ENCODE data around the gene LGALS14.
"Not testable (repeated sequence)": the region's sequence is repeated elsewhere in the genome, so short reads cannot be mapped to it uniquely, and the experiment has no call there.

LGALS14 gene

DNA sequence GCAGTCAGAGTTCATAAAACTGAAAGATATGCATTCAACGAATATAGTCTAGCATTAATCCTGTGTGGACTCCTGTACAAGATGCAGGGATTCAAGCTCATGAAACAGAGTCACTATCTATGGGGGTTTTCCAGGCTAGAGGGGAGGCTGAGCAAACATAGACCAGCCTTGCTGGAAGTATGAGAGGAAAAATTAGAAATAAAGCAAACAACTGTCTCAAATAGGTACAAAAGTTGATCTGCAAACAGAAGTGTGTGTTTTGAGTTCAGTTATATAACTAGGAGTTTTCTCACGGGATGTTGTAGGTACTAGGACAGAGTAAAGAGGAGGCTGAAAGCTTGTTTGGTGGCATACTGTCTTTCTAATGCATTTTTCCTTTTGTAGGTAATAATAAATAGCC is 8.5 kb upstream of the LGALS14 start:
- no peak for DNase-seq (ENCODE audit: low read depth)

DNA sequence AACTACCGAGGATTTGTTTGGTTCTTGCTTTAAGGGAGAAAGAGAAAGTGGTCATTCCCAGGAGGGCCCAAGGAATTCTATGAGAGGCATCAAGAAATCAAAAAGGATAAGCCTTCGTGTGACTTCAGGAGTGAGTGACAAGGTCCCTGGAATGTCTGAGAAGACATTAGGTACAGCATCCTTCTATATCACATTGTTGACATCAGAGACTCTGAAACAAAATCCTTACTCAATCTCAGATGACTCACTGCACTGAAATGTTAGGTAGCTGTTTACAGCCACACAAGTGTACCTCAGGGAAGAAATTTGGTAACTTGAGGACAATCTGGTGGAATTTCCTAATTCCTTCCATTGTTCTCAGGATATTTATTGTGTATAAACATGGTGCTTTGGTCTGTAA is 7.9 kb upstream of the LGALS14 start:
- DNase-seq (ENCODE audit: low read depth), result no peak

DNA sequence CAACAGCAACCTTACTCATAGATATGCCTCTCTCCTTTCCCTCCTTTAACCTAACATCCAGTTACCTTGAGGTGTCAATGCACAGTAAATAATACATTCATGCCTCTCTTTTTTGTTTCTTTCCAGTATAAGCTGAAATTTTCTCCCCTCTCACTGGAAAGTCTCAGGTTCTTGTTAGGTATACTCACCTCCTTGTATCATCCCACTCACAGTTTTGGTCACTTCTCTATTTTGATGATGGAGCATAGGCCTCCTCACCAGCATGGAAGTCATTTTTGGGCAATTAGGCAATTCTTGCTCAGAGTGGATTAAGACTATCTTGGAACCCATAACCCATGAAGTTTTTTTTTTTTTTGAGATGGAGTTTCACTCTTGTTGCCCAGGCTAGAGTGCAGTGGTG is 5.7 kb upstream of the LGALS14 start:
- DNase-seq (ENCODE audit: low read depth), result no peak

DNA sequence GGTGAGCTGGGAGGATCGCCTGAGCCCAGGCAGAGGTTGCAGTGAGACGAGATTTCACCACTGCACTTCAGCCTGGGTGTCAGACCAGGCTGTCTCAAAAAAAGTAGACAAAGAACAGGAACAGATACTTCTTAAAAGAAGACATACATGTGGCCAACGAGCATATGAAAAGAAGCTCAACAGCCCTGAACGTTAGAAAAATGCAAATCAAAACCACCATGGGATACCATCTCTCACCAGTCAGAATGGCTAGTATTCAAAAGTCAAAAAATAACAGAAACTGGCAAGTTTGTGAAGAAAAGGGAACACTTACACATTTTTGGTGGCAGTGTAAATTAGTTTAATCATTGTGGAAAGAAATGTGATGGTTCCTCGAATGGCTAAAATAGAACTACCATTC is 3.0 kb upstream of the LGALS14 start:
- no peak for DNase-seq (ENCODE audit: low read depth)

DNA sequence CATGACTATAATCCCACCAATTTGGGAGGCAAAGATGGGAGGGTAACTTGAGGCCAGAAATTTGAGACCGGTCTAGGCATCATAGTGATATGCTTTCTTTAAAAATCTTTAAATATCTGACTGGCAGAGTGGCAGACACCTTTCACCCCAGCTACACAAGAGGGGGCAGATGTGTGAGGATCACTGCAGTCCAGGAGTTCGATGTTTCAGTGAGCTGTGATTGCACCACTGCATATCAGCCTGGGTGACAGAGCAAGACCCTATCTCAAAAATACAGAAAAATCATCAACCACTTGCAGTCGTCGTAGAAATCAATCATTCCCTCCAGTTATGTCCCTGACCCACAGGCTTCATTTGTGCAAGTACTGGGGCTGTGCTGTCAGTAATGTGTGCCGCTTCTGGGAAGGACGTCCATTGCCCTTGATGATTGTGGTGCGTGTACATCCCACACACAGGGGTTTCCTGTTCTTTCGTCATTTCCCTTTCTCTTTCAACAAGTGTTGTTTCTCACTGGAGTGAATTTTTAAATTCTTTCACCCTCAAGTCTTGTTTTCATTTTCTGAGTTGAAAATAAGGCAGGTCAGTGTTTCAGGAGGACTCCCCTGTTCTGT is 1.4 kb downstream of the LGALS14 start:
- no peak for DNase-seq (ENCODE audit: low read depth)

DNA sequence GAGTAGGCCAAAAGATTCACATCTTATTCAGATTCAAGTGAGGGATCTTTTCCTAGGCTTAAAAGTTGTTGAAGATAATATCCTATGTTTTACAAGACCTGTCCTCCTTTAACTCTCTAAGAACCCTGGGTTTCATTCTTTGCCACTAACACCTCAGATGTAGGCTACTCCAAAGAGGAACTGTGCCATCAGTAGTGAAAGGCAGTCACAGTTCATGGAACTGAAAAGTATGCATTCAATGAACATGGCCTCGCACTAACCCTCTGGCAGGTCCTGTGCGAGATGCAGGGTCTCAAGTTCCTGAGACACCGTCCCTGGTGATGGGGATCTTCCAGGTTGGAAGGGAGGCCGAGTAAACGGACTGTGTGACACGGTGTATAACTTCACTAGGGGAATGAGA is 4.3 kb downstream of the LGALS14 start:
- no peak for DNase-seq (ENCODE audit: low read depth)

DNA sequence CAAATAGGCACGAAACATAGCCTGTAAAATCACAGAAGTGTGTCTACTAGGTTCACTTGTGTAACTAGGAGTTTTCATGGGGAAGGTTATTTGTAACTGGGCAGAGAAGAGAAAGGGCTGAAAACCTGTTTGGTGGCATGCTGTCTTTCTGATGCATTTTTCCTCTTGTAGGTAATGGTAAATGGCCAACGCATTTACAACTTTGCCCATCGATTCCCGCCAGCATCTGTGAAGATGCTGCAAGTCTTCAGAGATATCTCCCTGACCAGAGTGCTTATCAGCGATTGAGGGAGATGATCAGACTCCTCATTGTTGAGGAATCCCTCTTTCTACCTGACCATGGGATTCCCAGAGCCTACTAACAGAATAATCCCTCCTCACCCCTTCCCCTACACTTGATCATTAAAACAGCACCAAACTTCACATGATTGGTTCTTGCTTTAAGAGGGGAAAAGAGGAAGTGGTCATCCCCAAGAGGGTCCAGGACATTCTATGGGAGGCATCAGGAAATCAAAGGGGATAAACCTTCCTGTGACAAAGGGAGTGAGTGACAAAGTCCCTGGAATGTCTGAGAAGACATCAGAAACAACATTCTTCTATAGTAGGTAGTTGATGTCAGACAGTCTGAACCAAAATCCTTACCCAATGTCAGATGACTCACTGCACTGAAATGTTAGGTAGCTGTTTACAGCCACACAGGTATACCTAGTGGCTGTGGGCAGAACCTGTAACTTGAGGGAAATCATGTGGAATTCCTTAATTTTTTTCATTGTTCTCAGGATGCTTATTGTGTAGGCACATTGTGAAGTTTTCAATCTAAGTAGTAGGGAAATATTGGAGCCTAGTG is 5.0 kb downstream of the LGALS14 start:
- no peak for DNase-seq (ENCODE audit: low read depth)

DNA sequence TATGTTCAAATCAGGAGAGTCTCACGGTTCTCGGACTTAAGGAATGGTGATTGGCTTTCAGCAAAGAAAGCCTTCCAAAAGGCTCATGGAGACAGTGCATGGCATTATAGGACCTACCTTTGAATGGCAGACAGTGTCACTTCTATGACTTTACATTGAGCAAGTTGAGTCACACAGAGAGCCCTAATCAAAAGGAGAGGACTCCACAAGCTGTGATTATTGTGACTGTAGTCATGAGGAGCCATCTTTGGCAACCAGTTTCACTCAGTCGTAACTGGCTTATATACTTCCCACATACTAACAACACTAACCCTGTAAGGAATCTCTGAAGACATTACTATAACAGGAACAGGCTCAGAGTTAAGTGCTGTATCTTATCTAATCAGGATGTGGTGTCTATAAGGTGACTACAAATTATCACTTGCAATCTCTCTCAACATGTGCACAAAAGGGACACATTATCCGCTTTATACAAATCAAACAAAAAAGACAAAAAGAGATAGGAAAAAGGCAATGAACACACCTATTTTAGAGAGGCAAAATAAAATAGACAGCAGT is 6.1 kb downstream of the LGALS14 start:
- no peak for DNase-seq (ENCODE audit: low read depth)

DNA sequence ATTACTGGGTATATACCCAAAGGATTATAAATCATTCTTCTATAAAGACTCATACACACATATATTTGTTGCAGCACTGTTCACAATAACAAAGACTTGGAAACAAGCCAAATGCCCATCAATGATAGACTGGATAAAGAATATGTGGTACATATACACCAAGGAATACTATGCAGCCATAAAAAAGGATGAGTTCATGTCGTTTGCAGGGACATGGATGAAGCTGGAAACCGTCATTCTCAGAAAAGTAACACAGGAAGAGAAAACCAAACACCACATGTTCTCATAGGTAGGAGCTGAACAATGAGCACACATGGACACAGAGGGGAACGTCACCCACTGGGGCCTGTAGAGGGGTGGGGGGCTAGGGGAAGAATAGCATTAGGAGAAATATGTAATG is 15.9 kb downstream of the LGALS14 start:
- DNase-seq (ENCODE audit: low read depth), result not testable (repeated sequence)

DNA sequence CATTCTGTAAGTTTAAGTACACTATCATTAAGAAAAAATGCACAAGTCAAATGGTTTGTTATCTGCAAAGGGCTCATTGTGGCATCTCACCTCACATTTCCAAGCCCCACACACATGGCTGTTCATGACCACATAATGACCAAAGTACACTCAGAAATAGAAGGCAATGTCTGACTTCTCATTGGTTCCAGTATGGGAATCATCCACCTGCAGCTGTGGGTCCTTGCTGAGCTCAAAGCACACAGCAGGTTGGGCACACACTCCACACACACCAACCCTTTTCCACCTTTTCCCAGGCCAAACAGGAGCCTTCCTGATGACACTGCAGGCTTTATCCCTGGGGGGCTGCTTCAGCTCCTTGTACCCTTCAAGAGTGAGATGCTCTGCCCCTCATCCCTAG is 21.7 kb downstream of the LGALS14 start:
- DNase-seq (ENCODE audit: low read depth), result no peak

DNA sequence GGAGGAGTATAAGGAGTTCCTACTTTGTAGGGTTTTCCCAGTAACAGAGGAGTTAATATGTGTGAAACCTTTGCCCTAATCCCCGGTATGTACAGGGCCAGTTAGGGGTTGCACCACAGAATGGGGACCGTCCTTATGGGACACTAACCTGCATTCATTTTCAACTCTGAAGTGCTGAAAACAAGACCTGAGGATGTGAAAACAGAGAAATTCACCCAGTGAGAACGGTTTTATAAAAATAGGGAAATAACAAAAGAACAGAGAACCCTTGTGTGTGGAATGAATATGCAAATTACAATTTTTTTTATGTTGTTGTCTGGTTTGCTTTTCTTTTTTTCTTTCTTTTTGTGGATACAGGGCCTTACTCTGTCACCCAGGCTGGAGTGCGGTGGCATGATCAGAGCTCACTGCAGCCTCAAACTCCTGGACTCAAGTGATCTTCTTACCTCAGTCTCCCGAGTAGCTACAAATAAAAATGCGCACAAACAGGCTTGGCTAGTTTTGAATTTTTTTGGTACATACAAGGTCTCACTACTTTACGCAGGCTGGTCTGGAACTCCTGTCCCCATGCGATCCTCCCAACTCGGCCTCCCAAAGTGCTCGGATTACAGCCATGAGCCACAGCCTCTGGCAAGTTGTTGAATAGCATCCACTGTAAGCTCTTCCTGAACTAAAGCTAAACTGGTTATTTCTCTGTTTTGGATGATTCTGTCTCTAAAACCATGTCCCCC is 23.0 kb downstream of the LGALS14 start:
- DNase-seq (ENCODE audit: low read depth), result no peak

DNA sequence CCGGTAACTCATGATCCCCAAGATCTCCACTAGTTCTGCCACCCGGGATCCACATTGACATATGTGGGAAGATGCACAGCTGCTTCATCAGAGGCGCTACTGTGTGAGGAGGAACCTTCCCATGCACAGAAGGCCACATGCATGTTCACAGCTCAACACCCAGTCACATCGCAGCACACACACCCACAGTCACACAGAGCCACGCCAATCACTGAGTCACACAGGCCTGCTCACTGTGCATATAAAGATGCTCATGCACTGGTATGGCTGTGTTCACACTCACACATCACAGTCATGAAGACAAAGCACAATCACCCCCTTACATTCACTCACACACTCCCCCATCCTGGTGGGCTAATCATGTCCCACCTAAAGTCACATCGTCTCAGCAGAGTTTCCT is 23.8 kb downstream of the LGALS14 start:
- DNase-seq (ENCODE audit: low read depth), result no peak

DNA sequence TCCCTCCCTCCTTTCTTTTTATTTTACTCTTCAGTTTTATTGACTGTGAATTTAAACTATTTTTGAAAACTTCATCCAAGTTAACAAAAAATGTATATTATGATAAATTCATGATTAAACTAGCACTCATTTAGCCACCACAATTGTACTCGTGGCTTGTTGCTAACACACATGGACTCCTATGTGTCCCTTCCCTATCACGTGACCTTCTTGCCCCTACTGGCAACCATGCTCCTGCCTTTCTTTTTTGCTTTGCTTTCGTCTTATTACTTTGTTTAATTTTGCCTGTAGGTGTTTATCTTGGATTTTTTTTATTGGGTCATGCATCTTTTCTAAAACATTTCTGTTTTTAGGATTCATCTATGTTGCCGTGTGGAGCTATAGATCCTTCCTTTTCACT is 25.3 kb downstream of the LGALS14 start:
- no peak for DNase-seq (ENCODE audit: low read depth)

DNA sequence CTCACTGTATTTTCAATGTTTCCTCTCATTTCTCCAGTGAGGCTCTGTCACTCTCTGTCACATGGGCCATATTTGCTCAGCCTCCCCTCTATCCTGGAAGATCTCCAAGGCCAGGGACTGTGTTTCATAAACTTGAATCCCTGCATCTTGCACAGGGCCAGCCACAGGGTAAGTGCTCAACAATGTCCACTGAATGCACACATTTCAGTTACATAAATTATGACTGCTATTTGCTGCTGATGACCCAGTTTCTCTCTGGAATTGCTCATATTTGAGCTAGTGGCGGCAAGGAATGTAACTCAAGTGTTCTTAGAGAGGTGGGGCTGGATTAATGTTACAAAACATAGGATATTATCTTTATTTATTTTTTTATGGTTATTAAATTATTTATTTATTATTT is 27.4 kb downstream of the LGALS14 start:
- no peak for DNase-seq (ENCODE audit: low read depth)

DNA sequence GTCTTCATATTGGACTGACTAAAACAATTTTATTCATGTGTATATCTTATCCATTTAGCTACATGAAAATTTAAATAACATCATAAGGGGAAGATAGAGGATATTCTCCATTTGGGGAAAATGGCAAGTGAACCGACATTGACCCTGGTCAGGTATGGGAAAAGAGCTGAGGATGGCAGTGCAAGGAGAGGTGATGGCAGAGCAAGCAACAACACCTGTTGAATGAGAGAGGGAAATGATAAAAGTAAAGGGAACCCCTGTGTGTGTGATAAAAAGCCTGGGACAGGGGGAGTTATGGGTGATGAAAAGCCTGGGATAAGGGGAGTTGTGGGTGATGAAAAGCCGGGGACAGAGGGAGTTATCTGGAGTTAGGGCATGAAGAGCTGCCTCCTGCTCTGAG is 29.6 kb downstream of the LGALS14 start:
- DNase-seq (ENCODE audit: low read depth), result no peak

DNA sequence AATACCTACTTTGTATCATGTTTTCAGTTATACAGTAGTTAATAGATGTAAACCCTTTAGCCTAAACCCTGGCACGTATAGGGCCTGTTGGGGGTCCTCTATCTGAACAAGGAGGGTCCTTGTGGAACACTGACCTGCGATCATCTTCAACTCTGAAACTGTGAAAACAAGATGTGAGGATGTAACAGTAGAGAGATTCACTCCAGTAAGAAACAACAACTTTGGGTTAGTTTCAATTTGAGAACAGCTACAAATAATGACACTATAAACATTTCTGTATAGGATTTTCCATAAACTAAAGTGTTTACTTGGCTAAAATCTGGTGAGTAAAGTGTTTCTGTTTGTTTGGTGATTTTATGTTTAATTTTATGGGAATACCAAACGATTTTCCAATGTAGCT is 31.4 kb downstream of the LGALS14 start:
- no peak for DNase-seq (ENCODE audit: low read depth)

DNA sequence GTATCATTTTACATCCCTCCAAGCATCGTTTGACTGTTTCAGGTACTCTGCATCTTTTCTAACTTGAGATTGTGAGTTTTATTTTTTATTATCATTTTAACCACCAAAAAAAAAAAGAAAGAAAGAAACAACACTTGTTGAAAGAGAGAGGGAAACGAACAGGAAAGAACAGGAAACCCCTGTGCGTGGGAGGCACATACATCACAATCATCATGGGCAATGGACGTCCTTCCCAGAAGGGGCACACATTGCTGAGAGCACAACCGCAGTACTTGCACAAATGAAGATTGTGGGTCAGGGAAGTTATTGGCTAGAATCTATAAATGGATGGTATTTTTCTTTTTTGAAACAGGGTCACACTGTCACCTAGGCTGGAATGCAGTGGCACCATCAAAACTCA is 31.8 kb downstream of the LGALS14 start:
- no peak for DNase-seq (ENCODE audit: low read depth)

DNA sequence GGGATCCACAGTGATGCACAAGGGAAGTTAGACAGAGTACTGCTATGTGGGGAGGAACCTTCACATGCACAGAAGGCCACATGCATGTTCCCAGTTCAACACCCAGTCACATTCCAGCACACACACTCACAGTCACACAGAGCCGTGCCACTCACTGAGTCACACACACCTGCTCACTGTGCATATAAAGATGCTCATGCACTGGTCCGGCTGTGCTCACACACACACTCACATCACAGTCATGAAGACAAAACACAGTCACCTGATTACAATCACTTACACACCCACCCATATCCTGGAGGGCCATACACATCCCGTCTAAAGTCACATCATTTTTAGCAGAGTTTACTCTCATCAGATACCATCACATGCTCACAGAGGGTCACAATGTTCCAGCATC is 33.1 kb downstream of the LGALS14 start:
- DNase-seq (ENCODE audit: low read depth), result no peak

DNA sequence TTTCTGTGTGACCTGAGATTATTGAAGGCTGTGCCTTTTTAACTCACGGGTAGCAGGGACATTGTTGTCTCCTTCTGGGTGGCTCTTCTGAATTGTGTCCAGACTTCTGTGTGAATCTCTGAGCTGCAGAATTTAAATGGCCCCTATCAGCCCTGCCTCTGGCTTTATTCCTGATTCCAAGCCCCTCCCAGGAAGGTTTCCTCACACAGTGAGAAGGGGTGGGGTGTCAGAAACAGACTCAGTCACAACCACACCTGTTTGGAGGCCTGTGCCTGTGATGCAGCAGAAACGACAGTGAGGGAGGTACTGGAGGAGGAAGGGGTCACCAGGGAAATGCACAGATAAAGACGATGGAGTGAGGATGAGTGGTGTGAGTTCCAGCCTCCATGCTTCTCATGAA is 33.6 kb downstream of the LGALS14 start, which contains the start of gene CLC:
TSS of gene CLC (minus strand) at position 139 of the 400 bp plus-strand sequence. CDS start at position 62, 77 bp downstream.
- no peak for DNase-seq (ENCODE audit: low read depth)

DNA sequence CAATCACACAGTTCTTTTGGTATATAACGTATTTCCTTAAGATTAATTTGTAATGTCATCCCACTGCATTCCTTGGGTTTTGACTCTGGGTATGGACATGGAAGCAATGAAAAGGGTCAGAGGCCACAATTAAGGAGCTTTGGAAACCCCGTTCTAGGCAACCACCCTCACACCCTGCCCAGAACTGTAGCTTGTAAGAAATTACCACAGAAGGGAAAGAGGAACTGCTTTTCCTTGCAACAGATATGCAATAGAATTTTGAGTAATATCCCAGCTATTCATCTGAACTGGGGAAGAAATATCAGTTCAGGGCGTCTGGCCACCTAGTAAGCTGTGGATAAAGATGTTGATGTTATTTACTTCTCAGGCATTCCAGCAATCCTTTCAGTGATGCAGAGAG is 34.5 kb downstream of the LGALS14 start:
- DNase-seq (ENCODE audit: low read depth), result no peak

DNA sequence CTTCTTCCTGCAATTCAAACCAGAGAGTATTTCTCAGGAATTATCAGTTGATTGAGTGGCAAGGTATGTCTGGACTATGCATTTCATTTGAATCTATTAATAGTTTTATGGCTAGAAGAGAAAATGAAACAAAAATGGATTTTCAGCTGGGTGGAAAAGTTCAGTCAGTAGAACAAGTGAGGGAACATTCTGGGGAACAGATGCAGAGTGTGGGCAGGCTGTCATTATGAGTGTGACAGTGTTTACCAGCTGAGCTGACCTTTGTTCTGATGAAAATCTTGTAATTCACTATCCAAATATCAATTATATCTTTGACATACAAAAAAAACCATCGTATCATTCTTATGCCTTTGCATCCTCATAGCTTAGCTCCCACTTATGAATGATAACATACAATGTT is 36.1 kb downstream of the LGALS14 start:
- no peak for DNase-seq (ENCODE audit: low read depth)

DNA sequence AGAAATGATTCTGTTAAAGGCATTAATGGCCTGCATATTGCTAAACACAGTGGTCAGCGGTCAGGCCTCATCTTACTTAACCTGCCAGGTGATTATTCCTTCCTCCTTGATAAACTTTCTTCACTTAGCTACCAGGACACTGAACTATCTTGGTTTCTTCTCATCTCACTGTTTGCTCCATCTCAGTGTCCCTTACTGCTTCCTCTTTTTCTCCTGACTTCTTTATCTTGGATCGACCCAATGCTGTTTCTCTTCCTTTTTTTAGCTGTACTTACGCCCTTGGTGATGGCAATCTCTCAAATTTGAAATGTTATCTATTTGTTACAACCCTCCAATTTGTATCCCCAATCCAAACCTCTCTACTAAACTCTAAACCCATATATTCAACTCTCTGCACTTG is 41.4 kb downstream of the LGALS14 start:
- DNase-seq (ENCODE audit: low read depth), result no peak
